WTC11 (cell line): ENCODE data around the gene COA8.

Experiments used
- CTCF ChIP-seq: fragments of 200-600 bp; IDR thresholded peaks from 2 replicates; pipeline ENCODE4 v1.8.0; 2022; ENCODE audit warnings: antibody characterized with exemption
- NR2C2 ChIP-seq: sonication (generic); formaldehyde crosslinking; IDR thresholded peaks from 2 replicates; pipeline ENCODE4 v1.8.0; 2022; ENCODE audit warnings: mild to moderate bottlenecking, missing genetic modification reagents
- ZBTB21 ChIP-seq: sonication (generic); formaldehyde crosslinking; IDR thresholded peaks from 2 replicates; pipeline ENCODE4 v1.8.1; 2023; ENCODE audit warnings: mild to moderate bottlenecking, missing genetic modification reagents, borderline replicate concordance

GRCh38 chr14:103547941-103548462, 14.8 kb upstream of the COA8 start:
- TF ChIP-seq NR2C2 (CRISPR knock-in tag) (no peak), CTCF (no peak), ZBTB21 (CRISPR knock-in tag) (no peak)
